Activated CD4-positive, alpha-beta T cell treated with anti-CD3 and anti-CD28 coated beads for 48 hours (primary cell): Measurements from ENCODE around the gene RPS14.

Source experiments
- DNase-seq: peaks from one replicate; pipeline ENCODE4 v3.0.0-alpha.2; 2020

Gene RPS14

DNA sequence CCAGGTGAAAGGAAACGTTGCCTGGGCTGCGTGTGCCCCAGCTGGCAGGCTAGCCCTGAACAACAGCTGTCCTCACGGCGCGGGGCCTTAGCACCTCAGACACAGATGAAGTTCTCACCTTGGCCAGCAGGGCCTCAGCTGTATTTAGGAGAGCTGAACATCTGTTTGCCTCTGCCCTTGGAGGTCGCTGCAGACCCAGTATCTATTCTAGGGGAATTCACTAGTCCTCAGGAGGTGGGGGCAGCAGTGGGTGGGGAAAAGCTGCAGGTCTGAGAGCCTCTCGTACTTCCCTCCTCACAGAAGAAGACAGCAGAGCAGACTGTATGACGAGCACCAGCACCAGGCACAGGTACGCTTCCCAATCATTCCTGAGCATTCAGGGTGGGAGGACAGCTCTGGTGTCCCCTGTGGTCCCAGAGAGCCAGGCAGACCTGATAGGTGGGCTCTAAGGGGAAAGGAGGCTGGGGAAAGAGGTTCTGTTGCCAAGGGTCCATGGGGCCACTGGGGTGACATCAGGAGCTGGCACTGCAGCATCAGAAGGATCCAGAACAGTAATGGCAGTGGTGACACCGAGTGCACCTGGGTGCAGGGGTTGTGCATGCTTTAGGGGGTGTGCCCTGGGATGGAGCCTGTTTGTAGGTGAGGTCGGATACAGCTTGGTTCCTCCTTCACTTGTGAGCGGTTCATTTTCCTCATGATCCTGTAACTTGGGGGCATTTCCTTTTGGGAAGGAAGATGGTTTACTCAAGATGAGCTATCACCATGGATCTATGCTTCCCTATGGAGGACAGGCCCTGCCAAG is 50.6 kb downstream of the RPS14 start:
- DNase-seq: peak; percentile 37

DNA sequence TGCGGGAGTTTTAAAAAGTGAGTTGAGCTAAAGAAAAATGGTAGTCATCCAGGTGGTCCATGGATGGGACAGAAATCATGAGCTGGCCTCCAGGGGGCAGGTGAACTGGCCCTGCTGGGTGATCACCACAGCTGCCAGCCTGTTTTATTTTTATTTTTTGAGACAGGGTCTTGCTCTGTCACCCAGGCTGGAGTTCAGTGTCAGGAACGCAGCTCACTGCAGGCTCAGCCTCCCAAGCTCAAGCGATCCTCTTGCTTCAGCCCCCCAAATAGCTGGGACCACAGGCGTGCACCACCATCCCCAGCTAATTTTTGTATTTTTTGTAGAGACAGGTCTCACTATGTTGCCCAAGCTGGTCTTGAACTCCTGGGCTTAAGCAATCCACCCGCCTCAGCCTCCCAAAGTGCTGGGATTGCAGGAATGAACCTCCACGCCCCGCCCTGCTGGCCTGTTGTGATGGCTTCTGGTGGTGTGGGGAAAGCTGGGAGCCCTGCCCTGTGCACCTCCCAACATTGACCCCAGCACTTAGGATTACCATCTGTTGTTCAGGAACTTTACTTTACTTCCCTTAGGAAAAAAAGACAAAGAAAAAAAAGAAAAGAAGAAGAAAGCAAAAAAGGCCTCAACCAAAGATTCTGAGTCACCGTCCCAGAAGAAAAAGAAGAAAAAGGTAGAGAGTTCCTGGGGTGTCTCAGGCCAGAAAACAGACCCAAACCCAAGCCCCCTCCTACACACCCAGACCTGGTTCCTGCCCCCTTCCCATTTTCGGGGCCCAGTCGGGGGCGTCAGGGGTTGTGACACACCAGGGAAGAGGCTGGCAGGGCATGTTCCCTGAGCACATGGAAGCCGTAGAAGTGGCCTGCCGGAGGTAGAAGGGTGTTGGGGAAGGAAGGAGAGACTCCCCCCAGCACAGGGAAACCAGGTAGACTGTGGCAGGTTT is 51.5 kb downstream of the RPS14 start:
- DNase-seq: no peak

DNA sequence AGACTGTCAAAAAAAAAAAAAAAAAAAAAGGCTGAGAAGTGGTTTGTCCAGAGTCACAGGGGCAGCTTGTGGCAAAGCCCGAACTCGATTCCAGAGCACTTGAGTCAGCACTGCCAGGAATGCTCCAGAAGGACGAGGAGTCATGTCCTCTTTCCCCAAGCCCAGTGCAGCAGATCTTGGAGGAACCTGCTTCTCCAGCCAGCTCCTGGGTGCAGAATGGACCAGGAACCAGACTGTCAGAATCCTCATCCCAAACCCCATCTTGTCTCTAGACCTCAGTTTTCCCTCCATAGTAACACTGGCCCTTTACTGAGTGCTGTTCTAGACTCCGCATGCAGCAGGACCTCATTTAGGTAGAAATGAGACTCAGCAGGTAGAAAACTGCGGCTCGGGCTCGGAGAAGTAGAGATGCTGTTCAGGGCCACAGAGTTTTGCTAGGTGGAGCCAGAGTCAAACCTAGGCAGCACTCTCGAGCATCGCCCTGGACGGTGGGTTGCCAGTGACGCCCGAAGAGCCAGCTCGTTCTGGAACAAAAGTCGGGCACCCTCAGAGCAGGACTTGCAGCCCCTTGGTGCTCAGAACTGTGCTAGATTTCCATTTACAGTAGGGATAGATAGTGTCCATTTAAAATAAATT is 52.3 kb downstream of the RPS14 start:
- DNase-seq: no peak

DNA sequence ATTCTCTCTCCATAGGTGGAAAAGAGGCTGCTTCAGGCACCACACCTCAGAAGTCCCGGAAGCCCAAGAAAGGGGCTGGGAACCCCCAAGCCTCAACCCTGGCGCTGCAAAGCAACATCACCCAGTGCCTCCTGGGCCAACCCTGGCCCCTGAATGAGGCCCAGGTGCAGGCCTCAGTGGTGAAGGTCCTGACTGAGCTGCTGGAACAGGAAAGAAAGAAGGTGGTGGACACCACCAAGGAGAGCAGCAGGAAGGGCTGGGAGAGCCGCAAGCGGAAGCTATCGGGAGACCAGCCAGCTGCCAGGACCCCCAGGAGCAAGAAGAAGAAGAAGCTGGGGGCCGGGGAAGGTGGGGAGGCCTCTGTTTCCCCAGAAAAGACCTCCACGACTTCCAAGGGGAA is 53.3 kb downstream of the RPS14 start:
- DNase-seq: no peak

DNA sequence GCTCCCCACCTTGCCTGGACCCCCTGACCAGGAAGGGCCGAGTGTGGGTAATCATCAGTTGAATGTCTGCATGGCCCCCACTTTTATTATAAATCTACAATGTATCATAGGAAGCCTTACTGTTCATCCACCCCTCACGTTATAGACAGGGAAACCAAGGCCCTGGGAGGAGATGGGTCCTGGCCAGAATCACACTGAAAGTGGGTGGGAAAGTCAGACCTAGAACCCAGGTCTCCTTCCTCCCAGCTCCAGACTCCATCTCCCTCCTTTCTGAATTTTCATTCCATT is 53.9 kb downstream of the RPS14 start:
- DNase-seq: no peak

DNA sequence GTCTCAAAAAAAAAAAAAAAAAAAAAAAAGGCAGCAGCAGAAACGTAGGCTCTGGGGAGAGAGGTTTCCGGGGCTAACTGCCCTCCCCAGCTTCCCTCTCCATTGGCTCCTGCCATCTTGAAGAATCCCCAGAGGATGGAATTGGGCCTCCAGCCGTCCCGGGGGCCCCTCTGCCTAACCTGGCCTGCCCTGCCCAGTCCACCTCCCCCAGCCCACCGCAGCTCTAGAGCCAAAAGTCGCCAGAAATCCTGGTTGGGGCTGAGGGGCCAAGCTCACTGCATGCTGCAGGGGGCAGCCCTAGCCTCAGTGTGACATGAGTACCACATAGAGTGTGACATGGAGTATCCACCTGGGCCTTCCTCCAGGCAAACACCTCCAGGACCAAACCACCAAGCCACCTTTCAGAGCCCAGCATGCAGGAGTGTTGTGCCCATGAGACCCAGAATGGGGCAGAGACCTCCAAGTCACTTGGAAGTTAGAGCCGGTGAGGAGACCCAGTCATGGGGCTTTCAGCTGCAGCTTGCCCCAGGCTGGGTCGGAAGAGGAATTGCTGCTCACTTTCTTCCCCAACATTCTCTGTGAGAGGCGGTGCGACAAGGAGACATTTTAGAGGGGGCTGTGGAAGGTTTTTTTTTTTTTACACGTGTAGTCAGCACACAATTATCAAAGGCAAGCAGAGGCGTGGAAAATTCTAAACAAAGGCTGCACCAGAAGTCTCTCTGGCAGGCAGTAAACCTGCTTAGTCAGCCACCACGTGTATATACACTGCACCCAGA is 54.4 kb downstream of the RPS14 start:
- no peak for DNase-seq

DNA sequence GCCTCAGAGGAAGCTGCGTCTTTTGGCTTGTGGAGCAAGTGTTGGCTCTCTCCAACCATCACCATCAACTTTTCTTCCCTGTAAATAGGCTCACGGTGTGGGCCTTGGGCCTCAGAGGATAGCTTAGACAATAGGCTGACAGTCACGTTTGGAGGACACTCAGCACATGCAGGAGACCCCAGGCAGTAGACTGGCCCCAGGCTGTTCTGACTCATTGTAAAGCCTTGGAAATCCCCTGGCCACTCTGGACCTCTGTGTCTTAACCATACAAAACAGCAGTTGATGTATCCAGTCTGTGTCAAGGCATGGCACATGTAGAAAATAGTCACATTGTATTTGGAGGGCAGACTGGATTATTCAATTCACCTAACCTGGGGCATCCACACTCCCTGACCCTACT is 55.4 kb downstream of the RPS14 start:
- no peak for DNase-seq

DNA sequence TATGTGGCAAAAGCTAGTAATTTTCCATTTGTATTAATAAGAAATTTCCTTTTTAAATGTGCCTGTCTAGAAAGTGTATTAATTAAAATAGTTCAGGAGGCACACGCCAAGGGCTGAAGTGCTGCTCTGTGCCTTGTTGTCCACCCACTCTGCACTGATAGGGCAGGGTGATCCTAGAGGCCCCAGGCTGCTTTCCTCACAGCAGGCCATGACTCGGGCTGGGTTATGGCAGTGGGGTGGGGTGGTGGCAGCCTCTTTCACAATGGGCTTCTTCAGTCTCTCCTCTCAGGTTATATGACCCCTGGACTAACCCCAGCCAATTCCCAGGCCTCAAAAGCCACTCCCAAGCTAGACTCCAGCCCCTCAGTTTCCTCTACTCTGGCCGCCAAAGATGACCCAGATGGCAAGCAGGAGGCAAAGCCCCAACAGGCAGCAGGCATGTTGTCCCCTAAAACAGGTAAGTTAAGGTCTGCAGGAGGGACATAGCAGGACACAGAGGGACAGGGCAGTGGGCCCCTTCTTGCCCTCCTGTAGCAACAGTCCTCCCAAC is 56.4 kb downstream of the RPS14 start:
- no peak for DNase-seq

DNA sequence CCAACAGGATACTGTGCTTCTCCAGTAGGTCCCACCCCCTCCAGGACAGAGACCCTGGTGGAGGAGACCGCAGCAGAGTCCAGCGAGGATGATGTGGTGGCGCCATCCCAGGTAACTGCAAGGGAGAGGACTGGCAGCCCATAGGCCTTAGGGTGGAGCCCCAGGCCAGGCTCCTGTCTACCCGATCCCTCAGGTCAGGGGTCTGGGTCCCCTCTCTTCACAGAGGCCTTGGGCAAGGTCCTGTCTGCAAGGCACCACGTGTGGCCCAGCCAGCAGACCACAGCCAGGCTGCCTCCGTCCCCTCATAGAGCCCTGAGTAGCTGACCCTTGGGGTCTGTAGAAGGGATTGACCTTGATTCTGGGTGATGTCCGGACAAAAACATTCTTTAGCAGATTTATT is 56.9 kb downstream of the RPS14 start:
- no peak for DNase-seq
